CD8-positive, alpha-beta memory T cell (primary cell): ENCODE results near the gene LYRM7. TPM values are rescaled to one million over a fixed set of nuclear protein-coding genes. Genes with fewer than 3 reads are reported as not detected.
"Not testable (repeated sequence)": the region's sequence is repeated elsewhere in the genome, so short reads cannot be mapped to it uniquely, and the experiment has no call there.

Source experiments
- CTCF ChIA-PET: fragments of 350-600 bp; sonication (Branson Sonifier 250); formaldehyde crosslinking; loops from one replicate; lab custom pipeline; 2021; ENCODE audit warnings: antibody characterized with exemption; lab: Charles Lee
- POLR2A ChIA-PET: fragments of 350-600 bp; sonication (Branson Sonifier 250); formaldehyde crosslinking; loops from one replicate; lab custom pipeline; 2021; ENCODE audit warnings: antibody characterized with exemption; lab: Charles Lee
- DNase-seq, 5 donors: peaks; one replicate each; pipeline versions ENCODE4 v3.0.0 to v3.0.0-alpha.2; 2020 to 2022; ENCODE audit warnings: mixed read lengths in 1 of 5
- H3K27ac ChIP-seq: one replicate; pipeline ENCODE4 v1.7.0; 2013; ENCODE audit warnings: low read depth, mild to moderate bottlenecking, low read length, moderate library complexity
- H3K27me3 ChIP-seq: 2 replicates; pipeline ENCODE4 v1.7.0; 2013; ENCODE audit warnings: low read length, mild to moderate bottlenecking; ENCODE audit not compliant: insufficient read depth, poor library complexity, severe bottlenecking
- H3K36me3 ChIP-seq: 2 replicates; pipeline ENCODE4 v1.7.0; 2013; ENCODE audit warnings: mild to moderate bottlenecking, low read length, moderate library complexity; ENCODE audit not compliant: insufficient read depth
- H3K4me1 ChIP-seq: 2 replicates; pipeline ENCODE4 v1.7.0; 2013; ENCODE audit warnings: mild to moderate bottlenecking, low read length, moderate library complexity; ENCODE audit not compliant: insufficient read depth
- H3K4me3 ChIP-seq: 2 replicates; pipeline ENCODE4 v1.7.0; 2013; ENCODE audit warnings: mild to moderate bottlenecking, low read length
- H3K9me3 ChIP-seq: 2 replicates; pipeline ENCODE4 v1.7.0; 2013; ENCODE audit warnings: mild to moderate bottlenecking, low read length
- H3K27ac Mint-ChIP-seq, 8 donors: one replicate each; pipeline ENCODE4 v1.8.0; 2020 to 2021; ENCODE audit warnings: mixed read lengths in 8 of 8, mild to moderate bottlenecking in 6 of 8, inconsistent platforms in 3 of 8, moderate library complexity in 3 of 8
- H3K27me3 Mint-ChIP-seq, 2 donors: one replicate each; pipeline ENCODE4 v1.8.0; 2020 to 2021; ENCODE audit warnings: mixed read lengths in 2 of 2, mild to moderate bottlenecking in 1 of 2, moderate library complexity in 1 of 2
- H3K36me3 Mint-ChIP-seq, 3 donors: one replicate each; pipeline ENCODE4 v1.8.0; 2020 to 2021; ENCODE audit warnings: mixed read lengths in 3 of 3, inconsistent platforms in 1 of 3, mild to moderate bottlenecking in 1 of 3
- H3K4me1 Mint-ChIP-seq, 3 donors: one replicate each; pipeline ENCODE4 v1.8.0; 2020 to 2021; ENCODE audit warnings: mixed read lengths in 3 of 3, inconsistent platforms in 1 of 3, mild to moderate bottlenecking in 1 of 3
- H3K4me3 Mint-ChIP-seq, 7 donors: one replicate each; pipeline ENCODE4 v1.8.0; 2020 to 2021; ENCODE audit warnings: mixed read lengths in 7 of 7, mild to moderate bottlenecking in 6 of 7, moderate library complexity in 4 of 7, inconsistent platforms in 2 of 7
- H3K9me3 Mint-ChIP-seq, 5 donors: one replicate each; pipeline ENCODE4 v1.8.0; 2020 to 2022; ENCODE audit warnings: mixed read lengths in 5 of 5, mild to moderate bottlenecking in 3 of 5, moderate library complexity in 2 of 5, inconsistent platforms in 1 of 5
- polyA plus RNA-seq: library from polyadenylated mRNA; unstranded; fragments of 300-500 nt; fragmentation: Illumina TruSeq; gene quantifications from one replicate; pipeline ENCODE4 v1.2.3, GENCODE V29; 2021
- total RNA-seq, 2 experiments: library from RNA; stranded (reverse); gene quantifications; one replicate each; pipeline ENCODE4 v1.2.3, GENCODE V29; 2021

LYRM7 gene
- total and polyA plus RNA-seq, 3 experiments from 2014 or later: 9.0 to 24.1 (median 22.7) TPM

- no peaks in the 10 kb centered on the region for H3K27me3 ChIP-seq
- H3K4me1 Mint-ChIP-seq: peaks cover 42 to 60% (median 56%) of the 10 kb centered on the region in 3 donors
- no peaks in the 10 kb centered on the region for H3K9me3 ChIP-seq
- peaks cover 0 to 16% (median 9%) of the 10 kb centered on the region in 3 donors for H3K36me3 Mint-ChIP-seq
- H3K27me3 Mint-ChIP-seq: no peaks in the 10 kb centered on the region
- ChIA-PET POLR2A (interaction anchor here (0.8 to 7.3 kb wide), 6 partner anchors 12 to 131 kb away, joined by 3 to 130 read pairs (median 3); partner anchors contain the start of genes CDC42SE2 and HINT1), CTCF (interaction anchor here (0.6 to 7.4 kb wide), 8 partner anchors 10 to 132 kb away, joined by 3 to 91 read pairs (median 4); partner anchors contain the start of gene CDC42SE2)
- H3K4me3 ChIP-seq: peak overlapping the region; percentile 50
- peak overlapping the region; percentile 82 for H3K27ac ChIP-seq
- H3K4me1 ChIP-seq: peaks cover 32% of the 10 kb centered on the region
- H3K36me3 ChIP-seq: no peaks in the 10 kb centered on the region
- H3K9me3 Mint-ChIP-seq: peaks cover 0 to 6% (median 2%) of the 10 kb centered on the region in 5 donors
- peak overlapping the region; percentile 71 to 97 (median 81) for H3K4me3 Mint-ChIP-seq
- H3K27ac Mint-ChIP-seq: peak overlapping the region; percentile 88 to 99 (median 96)
- peak in 1 of 5 donors; percentile 25 for DNase-seq
Measured at GRCh38 chr5:131250751-131251475, 80.2 kb downstream of the LYRM7 start.

- H3K27me3 ChIP-seq: no peaks in the 10 kb centered on the region
- ChIA-PET CTCF (interaction anchor here (1.1 to 7.4 kb wide), 9 partner anchors 11 to 140 kb away, joined by 3 to 91 read pairs (median 6); partner anchors contain the start of genes CDC42SE2 and HINT1), POLR2A (interaction anchor here (0.5 to 7.3 kb wide), 27 partner anchors 11 to 1710 kb away, joined by 3 to 130 read pairs (median 4); partner anchors contain the start of genes CDC42SE2 and HINT1)
- H3K9me3 ChIP-seq: no peaks in the 10 kb centered on the region
- H3K27ac ChIP-seq: peak overlapping the region; percentile 82
- H3K4me3 ChIP-seq: peak overlapping the region; percentile 84
- Mint-ChIP-seq H3K27ac (peak overlapping the region; percentile 88 to 99 (median 96)), H3K4me1 (peaks cover 58 to 79% (median 73%) of the 10 kb centered on the region in 3 donors), H3K27me3 (no peaks in the 10 kb centered on the region), H3K9me3 (no peaks in the 10 kb centered on the region), H3K4me3 (peak overlapping the region; percentile 92 to 99 (median 96)), H3K36me3 (peaks cover 3 to 28% (median 7%) of the 10 kb centered on the region in 3 donors)
- H3K36me3 ChIP-seq: no peaks in the 10 kb centered on the region
- DNase-seq: peak; percentile 70 to 89 (median 87)
- H3K4me1 ChIP-seq: peaks cover 49% of the 10 kb centered on the region
Measured at GRCh38 chr5:131252824-131253171, 82.1 kb downstream of the LYRM7 start.

- ChIA-PET CTCF (interaction anchor here (1.0 to 7.4 kb wide), 4 partner anchors 10 to 128 kb away, joined by 4 to 91 read pairs (median 17); partner anchors contain the start of gene CDC42SE2), POLR2A (interaction anchor here (0.6 to 7.3 kb wide), 5 partner anchors 10 to 128 kb away, joined by 4 to 130 read pairs (median 6); partner anchors contain the start of gene CDC42SE2)
- peak overlapping the region; percentile 84 for H3K4me3 ChIP-seq
Measured at GRCh38 chr5:131254025-131254424, 83.3 kb downstream of the LYRM7 start.

GRCh38 chr5:131254741-131255140, 84.0 kb downstream of the LYRM7 start:
- ChIA-PET CTCF (interaction anchor here (0.7 to 7.4 kb wide), 5 partner anchors 9 to 127 kb away, joined by 4 to 91 read pairs (median 14); partner anchors contain the start of gene CDC42SE2), POLR2A (interaction anchor here (0.7 to 7.3 kb wide), 5 partner anchors 9 to 127 kb away, joined by 3 to 130 read pairs (median 6); partner anchors contain the start of gene CDC42SE2)
- H3K27me3 ChIP-seq: no peaks in the 10 kb centered on the region
- H3K27ac ChIP-seq: peak overlapping the region; percentile 82
- H3K4me3 Mint-ChIP-seq: peak overlapping the region; percentile 92 to 99 (median 96)
- peaks cover 68% of the 10 kb centered on the region for H3K4me1 ChIP-seq
- peaks cover 7% of the 10 kb centered on the region for H3K36me3 ChIP-seq
- H3K36me3 Mint-ChIP-seq: peaks cover 3 to 46% (median 7%) of the 10 kb centered on the region in 3 donors
- no peak for DNase-seq
- peak overlapping the region; percentile 84 for H3K4me3 ChIP-seq
- no peaks in the 10 kb centered on the region for H3K9me3 Mint-ChIP-seq
- H3K4me1 Mint-ChIP-seq: peaks cover 72 to 85% (median 80%) of the 10 kb centered on the region in 3 donors
- peak overlapping the region; percentile 83 to 99 (median 96) for H3K27ac Mint-ChIP-seq
- H3K9me3 ChIP-seq: no peaks in the 10 kb centered on the region
- no peaks in the 10 kb centered on the region for H3K27me3 Mint-ChIP-seq

More at GRCh38 chr5:131254025-131254424, 83.3 kb downstream of the LYRM7 start:
- H3K27me3 Mint-ChIP-seq, DNase-seq, H3K36me3 ChIP-seq, H3K27me3 ChIP-seq, H3K9me3 ChIP-seq, H3K9me3 Mint-ChIP-seq: not testable (repeated sequence)
- H3K27ac ChIP-seq: peak overlapping the region; percentile 82
- H3K4me1 Mint-ChIP-seq: peaks cover 70 to 85% (median 80%) of the 10 kb centered on the region in 3 donors
- peak overlapping the region; percentile 92 to 99 (median 96) for H3K4me3 Mint-ChIP-seq
- peaks cover 61% of the 10 kb centered on the region for H3K4me1 ChIP-seq
- H3K27ac Mint-ChIP-seq: peak overlapping the region; percentile 83 to 99 (median 96)
- H3K36me3 Mint-ChIP-seq: peaks cover 3 to 40% (median 3%) of the 10 kb centered on the region in 3 donors

Other genes starting within 250 kb of the LYRM7 start
- 100 to 1,000 TPM; 358 to 364 TPM for gene HINT1, start 5.7 kb upstream of the LYRM7 start, total RNA-seq
- 445 TPM for gene HINT1, start 5.7 kb upstream of the LYRM7 start, polyA plus RNA-seq
- 100 to 1,000 TPM; 125 to 131 TPM for gene CDC42SE2, start 93.1 kb downstream of the LYRM7 start, total RNA-seq
- gene CDC42SE2, start 93.1 kb downstream of the LYRM7 start, polyA plus RNA-seq: 460 TPM